GM12878 (cell line): ENCODE results near the gene BCAS3.

Experiments
- ASH2L ChIP-seq: fragments of 300-600, 200-600 bp; sonication (generic); IDR thresholded peaks from 2 replicates; pipeline ENCODE4 v1.6.1; 2017; ENCODE audit warnings: low read depth, mild to moderate bottlenecking, borderline replicate concordance
- BRCA1 ChIP-seq: IDR thresholded peaks from 2 replicates; pipeline ENCODE4 v1.6.1; 2011; ENCODE audit warnings: low read depth, low read length, improper control_type of control experiment
- EZH2 ChIP-seq: IDR thresholded peaks from 2 replicates; pipeline ENCODE4 v1.6.1; 2012; ENCODE audit warnings: low read depth, mild to moderate bottlenecking, control low read depth, inconsistent platforms, low read length, borderline replicate concordance; ENCODE audit not compliant: control insufficient read depth
- FOXK2 ChIP-seq: fragments of 450-650 bp; IDR thresholded peaks from 2 replicates; pipeline ENCODE4 v1.6.1; 2017; ENCODE audit warnings: mild to moderate bottlenecking, moderate library complexity
- GABPA ChIP-seq: IDR thresholded peaks from 2 replicates; pipeline ENCODE4 v1.6.1; 2014; ENCODE audit warnings: antibody characterized with exemption, low read depth, mild to moderate bottlenecking, inconsistent platforms
- POLR2A ChIP-seq: IDR thresholded peaks from 2 replicates; pipeline ENCODE4 v1.6.1; 2011; ENCODE audit warnings: low read depth, mild to moderate bottlenecking, low read length
- POLR2AphosphoS5 ChIP-seq: IDR thresholded peaks from 2 replicates; pipeline ENCODE4 v1.6.1; 2011; ENCODE audit warnings: mild to moderate bottlenecking, low read length, inconsistent platforms
- TCF12 ChIP-seq: IDR thresholded peaks from 2 replicates; pipeline ENCODE4 v1.6.1; 2011; ENCODE audit warnings: low read depth, mild to moderate bottlenecking, low read length
- YY1 ChIP-seq: IDR thresholded peaks from 2 replicates; pipeline ENCODE4 v1.6.1; 2011; ENCODE audit warnings: low read depth, mild to moderate bottlenecking, low read length
- ZBTB33 ChIP-seq: fragments of 450-650 bp; IDR thresholded peaks from 2 replicates; pipeline ENCODE4 v1.6.1; 2017; ENCODE audit warnings: mild to moderate bottlenecking
- ZNF24 ChIP-seq: fragments of 450-650 bp; IDR thresholded peaks from 2 replicates; pipeline ENCODE4 v1.6.1; 2017; ENCODE audit warnings: antibody characterized with exemption, mild to moderate bottlenecking
- ZSCAN29 ChIP-seq: fragments of 450-650 bp; IDR thresholded peaks from 2 replicates; pipeline ENCODE4 v1.6.1; 2017; ENCODE audit warnings: mild to moderate bottlenecking, moderate library complexity
- TF ChIP-seq, protein P1 (sequence below), 3 experiments: IDR thresholded peaks in 2 of 3; conservative IDR thresholded peaks in 1 of 3; 2 replicates each; pipeline ENCODE4 v1.5.1; 2011; ENCODE audit warnings: low read depth in 3 of 3, low read length in 3 of 3, mild to moderate bottlenecking in 3 of 3, control low read depth in 2 of 3, moderate library complexity in 2 of 3, inconsistent platforms in 1 of 3, mixed read lengths in 1 of 3; ENCODE audit not compliant: control insufficient read depth in 2 of 3, insufficient read depth in 1 of 3; ENCODE audit errors: extremely low read depth in 1 of 3

- TF ChIP-seq ZNF24 (no peak), POLR2A (no peak), YY1 (no peak), GABPA (no peak), POLR2AphosphoS5 (no peak), EZH2 (no peak), ZSCAN29 (no peak), TCF12 (no peak), ZBTB33 (no peak), ASH2L (no peak), FOXK2 (no peak), BRCA1 (no peak)
- TF ChIP-seq, protein P1, sequence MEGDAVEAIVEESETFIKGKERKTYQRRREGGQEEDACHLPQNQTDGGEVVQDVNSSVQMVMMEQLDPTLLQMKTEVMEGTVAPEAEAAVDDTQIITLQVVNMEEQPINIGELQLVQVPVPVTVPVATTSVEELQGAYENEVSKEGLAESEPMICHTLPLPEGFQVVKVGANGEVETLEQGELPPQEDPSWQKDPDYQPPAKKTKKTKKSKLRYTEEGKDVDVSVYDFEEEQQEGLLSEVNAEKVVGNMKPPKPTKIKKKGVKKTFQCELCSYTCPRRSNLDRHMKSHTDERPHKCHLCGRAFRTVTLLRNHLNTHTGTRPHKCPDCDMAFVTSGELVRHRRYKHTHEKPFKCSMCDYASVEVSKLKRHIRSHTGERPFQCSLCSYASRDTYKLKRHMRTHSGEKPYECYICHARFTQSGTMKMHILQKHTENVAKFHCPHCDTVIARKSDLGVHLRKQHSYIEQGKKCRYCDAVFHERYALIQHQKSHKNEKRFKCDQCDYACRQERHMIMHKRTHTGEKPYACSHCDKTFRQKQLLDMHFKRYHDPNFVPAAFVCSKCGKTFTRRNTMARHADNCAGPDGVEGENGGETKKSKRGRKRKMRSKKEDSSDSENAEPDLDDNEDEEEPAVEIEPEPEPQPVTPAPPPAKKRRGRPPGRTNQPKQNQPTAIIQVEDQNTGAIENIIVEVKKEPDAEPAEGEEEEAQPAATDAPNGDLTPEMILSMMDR (IDR thresholded peaks at IDR 0.05 in 2 of 3, conservative IDR thresholded peaks at IDR 0.05 in 1 of 3; ENCODE audit: control insufficient read depth in 2 of 3, extremely low read depth in 1 of 3, insufficient read depth in 1 of 3, low read depth in 3 of 3, low read length in 3 of 3), result no peak
Measured at GRCh38 chr17:60993497-60993896, 315.8 kb downstream of the BCAS3 start.
